K562 (cell line): ENCODE measurements around the gene CACTIN.

ENCODE experiments used
- NFIC ChIP-seq: fragments of 450-650 bp; IDR thresholded peaks from 2 replicates; pipeline ENCODE4 v1.6.1; 2017; ENCODE audit warnings: mild to moderate bottlenecking, inconsistent platforms
- U2AF1 ChIP-seq: fragments of 200-400 bp; formaldehyde crosslinking; optimal IDR thresholded peaks from 2 replicates; pipeline ENCODE3; 2017; ENCODE audit warnings: mild to moderate bottlenecking, low read depth, low read length, moderate library complexity
- ZNF140 ChIP-seq: fragments of 250-450 bp; sonication (Bioruptor Pico); IDR thresholded peaks from 2 replicates; pipeline ENCODE4 v1.8.0; 2021; ENCODE audit warnings: moderate library complexity, mild to moderate bottlenecking, inconsistent platforms

- TF ChIP-seq NFIC: no peak
- TF ChIP-seq U2AF1: no peak
- no peak for TF ChIP-seq ZNF140
Measured at GRCh38 chr19:3625996-3626472, 556 bp downstream of the CACTIN start.
